GM21528 (cell line): ENCODE results near the gene SLBP.

ENCODE experiments used
- ATAC-seq: cut with Tn5 transposase; IDR thresholded peaks from one replicate; pipeline ENCODE4 v1.9.1; 2021; ENCODE audit warnings: mild to moderate bottlenecking, moderate library complexity; ENCODE audit not compliant: unreplicated experiment, low FRiP score

Gene SLBP

GRCh38 chr4:1749826-1750225 is 37.7 kb upstream of the SLBP start:
- no peak for ATAC-seq

DNA sequence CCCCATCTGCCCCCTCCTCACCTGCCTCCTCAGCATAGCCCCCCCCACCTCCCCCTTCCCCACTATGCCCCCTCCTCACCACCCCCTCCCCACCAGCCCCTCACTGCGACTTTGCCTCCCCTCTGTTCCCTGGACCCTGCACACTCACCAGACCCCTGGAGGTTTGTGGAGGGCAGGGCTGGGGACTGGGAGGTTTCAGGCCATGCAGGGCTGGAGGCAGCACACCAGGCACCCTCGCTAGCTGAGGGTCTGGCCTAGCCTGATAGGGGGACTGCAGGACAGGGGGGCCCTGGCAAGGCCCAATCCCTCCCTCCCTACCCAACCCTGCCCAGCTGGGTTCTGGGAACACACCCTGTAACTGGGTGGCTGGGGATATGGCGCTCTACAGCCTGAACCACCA is 37.3 kb upstream of the SLBP start:
- ATAC-seq = no peak

DNA sequence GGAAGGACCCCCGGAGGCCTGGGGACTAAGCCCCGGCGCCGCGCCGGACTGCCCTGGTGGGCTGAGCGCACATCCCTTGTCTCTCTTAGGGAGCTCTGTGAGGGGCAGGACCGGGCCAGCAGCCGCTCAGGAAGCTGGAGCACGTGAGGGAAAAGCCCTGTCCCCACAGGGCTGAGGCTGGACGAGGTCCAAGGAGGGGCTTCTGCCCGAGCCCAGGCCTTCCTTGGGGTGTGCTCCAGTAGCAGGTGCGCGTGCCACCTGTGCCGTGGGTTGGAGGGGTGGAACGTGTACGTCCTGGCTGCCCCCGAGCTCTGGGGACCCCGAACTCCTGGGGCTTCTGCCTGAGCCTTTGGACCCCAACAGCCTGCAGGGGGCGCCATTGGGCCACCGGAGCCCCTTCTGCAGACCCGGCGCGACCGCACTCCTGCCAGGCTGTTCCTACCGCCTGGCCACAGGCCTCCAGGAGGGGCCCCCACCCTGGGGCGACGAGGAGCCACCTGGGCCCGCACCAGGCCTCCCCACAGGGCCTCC is 36.4 kb upstream of the SLBP start:
- no peak for ATAC-seq

- no peak for ATAC-seq
Measured at GRCh38 chr4:1747603-1747967, 35.5 kb upstream of the SLBP start.

DNA sequence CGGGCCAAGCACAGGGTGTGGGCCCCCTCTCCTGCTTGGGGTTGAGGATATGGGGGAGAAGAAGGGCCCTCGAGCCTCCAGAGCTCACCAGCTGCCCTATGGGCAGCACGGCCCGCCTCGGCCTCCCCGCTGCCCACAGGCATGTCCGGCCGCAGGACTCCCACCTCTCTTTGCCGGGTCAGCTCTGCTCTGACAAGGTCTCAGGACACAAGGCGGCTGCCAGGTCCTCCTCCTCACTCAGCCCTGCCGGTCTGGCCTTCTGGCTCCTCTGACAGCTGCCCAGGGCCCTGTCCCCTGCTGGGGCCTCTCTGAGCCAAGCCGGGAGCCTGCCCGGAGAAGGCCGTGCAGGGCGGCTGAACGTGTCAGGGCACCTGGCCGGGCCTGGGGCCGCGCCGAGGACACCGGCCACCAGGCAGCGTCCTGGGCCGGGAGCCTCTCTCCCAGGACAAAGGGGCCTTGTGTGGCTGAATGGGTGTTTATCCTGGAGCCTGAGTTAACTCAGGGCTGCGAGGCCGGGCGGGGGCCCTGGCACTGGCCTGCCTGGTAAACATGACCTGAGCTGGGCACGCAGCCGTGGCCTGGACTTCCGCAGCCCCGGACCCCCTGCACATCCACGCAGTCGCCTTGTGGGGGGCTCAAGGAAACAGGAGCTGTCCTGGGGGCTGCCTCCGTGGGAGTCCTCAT is 34.9 kb upstream of the SLBP start:
- no peak for ATAC-seq

DNA sequence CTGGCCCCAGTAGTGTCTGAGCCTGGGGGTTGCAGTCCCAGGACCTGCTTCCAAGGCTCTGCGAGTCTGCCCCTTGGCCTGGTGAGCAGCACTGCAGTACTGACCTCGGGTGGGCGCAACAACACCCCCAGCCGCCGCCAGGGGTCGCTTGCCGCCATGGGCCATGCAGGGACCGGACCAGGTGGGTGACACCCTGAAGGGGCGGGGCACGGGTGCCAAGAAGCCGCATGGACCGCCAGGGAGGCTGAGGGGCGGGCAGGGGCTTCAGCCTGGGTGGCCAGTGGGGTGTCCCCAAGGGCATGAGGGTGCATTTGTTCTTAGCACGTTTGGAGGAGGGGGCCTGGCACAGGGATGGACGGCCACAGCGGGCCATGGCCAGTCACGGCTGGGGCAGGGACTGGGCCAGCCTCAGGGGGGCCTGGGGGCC is 34.2 kb upstream of the SLBP start:
- ATAC-seq = no peak

GRCh38 chr4:1745697-1746096 is 33.6 kb upstream of the SLBP start:
- no peak for ATAC-seq

GRCh38 chr4:1745165-1745564 is 33.0 kb upstream of the SLBP start:
- no peak for ATAC-seq

DNA sequence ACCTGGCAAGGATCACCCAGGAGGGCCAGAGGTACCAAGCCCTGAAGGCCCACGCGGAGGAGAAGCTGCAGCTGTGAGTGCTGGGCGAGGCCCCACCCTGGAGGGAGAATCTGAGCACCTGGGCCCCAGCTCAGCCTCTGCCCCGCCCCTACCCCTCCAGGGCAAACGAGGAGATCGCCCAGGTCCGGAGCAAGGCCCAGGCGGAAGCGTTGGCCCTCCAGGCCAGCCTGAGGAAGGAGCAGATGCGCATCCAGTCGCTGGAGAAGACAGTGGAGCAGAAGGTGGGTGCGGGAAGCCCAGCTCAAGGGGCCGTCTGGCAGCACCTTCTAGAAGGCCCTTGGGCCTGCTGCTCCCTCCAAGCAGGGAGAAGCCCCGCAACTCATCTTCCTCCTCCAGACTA is 32.4 kb upstream of the SLBP start:
- no peak for ATAC-seq

GRCh38 chr4:1743975-1744374 is 31.9 kb upstream of the SLBP start:
- ATAC-seq = no peak

- ATAC-seq = no peak
Measured at GRCh38 chr4:1743551-1743950, 31.4 kb upstream of the SLBP start.

DNA sequence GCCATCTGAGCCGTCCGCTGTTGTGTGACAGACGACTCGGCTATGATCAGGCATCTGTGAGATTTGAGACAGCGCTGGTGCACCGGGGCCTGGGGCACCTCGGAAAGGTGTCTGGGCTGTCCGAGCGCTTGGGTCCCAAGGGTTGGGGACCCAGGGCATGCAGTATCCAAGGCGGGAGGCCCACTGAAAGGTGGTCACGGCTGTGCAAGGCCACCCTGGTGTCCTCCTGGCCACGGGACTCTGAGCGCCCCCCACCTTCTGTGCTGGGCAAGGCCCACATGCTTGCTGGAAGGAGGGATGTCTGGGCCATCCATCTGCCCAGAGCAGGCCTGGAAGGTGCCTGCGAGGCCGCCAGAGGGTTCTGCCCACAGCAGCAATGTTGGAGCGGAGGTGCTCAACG is 29.1 kb upstream of the SLBP start:
- no peak for ATAC-seq

DNA sequence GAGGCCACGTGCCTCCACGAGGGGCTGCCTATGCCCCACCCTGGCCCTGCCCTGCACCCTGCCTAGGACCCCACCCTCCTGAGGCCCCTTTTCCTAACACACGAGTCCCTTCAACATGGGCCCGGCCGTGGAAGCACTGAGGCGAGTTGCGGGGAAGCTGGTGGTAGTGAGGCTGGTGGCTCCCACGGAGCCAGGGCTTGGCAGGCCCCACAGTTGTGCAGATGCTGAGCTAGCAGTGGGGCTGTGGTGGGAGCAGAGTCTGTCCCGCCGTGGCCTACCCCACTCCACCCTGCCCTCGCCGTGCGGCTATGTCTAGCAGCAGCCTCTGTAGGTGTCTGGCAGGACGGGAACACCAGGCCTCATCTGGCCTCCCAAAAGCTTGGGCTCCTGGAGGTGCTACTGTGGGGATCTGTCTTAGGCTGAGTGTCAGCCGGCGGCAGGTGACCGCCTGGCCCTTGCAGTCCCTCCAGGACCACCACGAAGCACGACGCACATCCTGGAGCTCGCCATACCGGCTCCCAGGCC is 28.0 kb upstream of the SLBP start:
- no peak for ATAC-seq

GRCh38 chr4:1739358-1739757 is 27.2 kb upstream of the SLBP start:
- no peak for ATAC-seq

DNA sequence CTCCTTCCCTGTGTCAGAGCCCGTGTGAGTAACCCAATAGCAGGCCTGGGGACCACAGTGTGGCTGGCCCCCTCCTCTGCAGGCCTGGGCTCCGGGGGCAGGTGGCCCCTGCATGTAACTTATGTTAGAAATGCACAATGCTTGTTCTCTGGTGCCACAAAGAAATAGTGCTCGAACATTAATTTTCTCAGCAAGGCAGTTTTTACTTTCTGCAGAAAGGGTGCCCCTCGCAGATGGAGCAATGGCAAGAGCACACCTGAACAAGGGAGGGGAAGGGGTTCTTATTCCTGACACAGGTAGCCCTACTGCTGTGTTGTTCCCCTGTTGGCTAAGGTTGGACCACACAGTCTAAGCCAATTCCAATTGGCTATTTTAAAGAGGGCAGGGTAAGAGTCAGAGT is 26.3 kb upstream of the SLBP start:
- ATAC-seq = no peak

DNA sequence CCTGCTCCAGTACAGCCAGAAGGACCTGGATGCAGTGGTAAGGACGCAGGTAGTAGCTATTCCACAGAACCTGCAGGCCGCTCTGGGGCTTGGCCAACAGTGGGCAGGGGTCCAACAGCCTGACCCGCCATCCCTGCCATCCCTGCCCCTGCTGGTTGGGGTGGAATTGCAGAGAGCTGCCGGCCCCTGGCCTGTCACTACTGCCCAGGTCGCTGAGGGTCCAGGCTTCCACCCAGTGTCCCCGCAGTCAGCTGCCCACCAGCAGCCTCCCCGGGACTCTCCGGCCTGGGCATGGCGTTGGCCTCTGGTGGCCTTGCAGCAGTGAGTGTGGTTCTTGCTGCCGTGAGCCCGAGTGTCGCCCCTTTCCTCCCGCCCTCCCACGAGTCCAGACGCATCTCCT is 25.5 kb upstream of the SLBP start:
- no peak for ATAC-seq

DNA sequence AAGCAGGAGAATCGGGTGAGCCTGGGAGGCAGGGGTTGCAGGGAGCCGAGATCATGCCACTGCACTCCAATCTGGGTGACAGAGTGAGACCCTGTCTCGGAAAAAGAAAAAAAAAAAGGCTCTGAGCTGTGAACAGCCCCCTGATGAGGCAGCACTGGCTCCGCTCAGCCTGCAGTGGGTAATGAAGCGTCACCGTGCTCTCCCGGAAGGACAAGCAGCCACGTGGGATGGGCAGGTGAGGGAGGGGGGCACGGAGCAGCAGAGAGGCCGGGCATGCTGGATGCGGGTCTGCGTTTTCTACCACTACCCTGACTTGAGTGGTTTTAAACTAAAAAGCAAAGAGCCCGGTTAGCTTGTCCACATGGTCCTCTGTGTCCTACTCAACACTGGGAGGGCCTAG is 24.7 kb upstream of the SLBP start:
- no peak for ATAC-seq

DNA sequence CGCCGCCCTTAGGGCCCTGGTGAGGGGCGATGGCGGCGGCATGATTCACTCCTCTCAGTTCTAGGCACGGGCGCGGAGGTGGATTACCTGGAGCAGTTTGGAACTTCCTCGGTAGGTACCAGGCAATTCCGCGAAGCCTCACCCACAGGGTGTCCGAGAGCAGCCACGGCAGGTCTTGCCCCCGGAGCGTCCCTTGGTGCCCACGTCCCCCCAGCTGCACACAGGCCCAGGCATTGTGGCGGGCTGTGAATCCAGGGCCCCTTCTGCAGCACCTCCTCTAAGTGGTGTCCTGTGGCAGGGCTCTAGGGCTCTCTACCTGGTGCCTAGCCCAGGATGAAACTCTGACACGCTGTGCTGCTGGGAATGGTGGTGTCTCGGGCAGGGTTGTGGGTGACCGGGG is 23.1 kb upstream of the SLBP start:
- ATAC-seq = no peak

GRCh38 chr4:1732911-1733310 is 20.8 kb upstream of the SLBP start:
- no peak for ATAC-seq

GRCh38 chr4:1731180-1731579 is 19.1 kb upstream of the SLBP start:
- no peak for ATAC-seq

DNA sequence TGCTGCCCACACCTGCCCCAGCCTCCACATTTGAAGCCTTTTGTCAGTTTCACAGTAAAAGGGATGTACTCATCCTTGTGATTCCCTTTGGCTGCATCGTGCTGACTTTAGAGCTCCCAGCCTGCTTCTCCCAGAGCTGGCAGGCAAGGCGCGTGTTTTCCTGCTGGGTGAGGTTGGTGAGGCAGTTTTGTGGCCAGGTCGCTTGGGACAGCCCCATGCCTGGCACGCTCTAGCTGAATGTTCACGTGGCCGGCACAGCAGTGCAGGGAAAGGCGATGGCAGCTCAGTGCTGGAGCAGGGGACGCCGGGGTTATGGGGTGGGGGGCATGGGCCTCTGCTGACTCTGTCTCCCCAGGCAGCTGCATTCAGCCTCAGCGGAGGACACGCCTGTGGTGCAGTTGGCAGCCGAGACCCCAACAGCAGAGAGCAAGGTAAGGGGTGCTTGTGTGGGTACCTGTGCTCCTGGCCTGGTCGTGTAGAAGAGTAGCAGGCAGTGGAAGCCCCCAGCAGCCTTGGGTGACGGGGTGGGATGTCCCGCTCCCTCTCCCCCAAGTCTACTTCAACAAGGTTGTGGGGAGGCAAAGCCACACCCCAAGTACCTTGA is 18.5 kb upstream of the SLBP start:
- ATAC-seq = no peak
